HCT116 (cell line): Measurements from ENCODE around the gene ESR2. TPM values are rescaled to one million over a fixed set of nuclear protein-coding genes. Genes with fewer than 3 reads are reported as not detected.
"Not testable (repeated sequence)": the region's sequence is repeated elsewhere in the genome, so short reads cannot be mapped to it uniquely, and the experiment has no call there.

Source experiments
- ATAC-seq: fragments of 200-7000 bp; cut with Tn5 transposase; 2 replicates; pipeline ENCODE4 v1.9.1; 2020; ENCODE audit warnings: mild to moderate bottlenecking, moderate library complexity
- BruUV-seq: library from RNA; stranded (reverse); fragments of 400-500 nt; replicated peaks from 2 replicates; lab custom pipeline; 2021; lab: Mats Ljungman, UMichigan
- CTCF ChIA-PET: fragments of 300-600 bp; sonication (Branson Sonifier 250); formaldehyde crosslinking; loops from one replicate; lab custom pipeline; 2021; ENCODE audit warnings: antibody characterized with exemption; lab: Charles Lee
- POLR2A ChIA-PET: fragments of 300-600, 350-600 bp; sonication (Branson Sonifier 250); formaldehyde crosslinking; loops from one replicate; lab custom pipeline; 2021; ENCODE audit warnings: antibody characterized with exemption; lab: Charles Lee
- RAD21 ChIA-PET, 2 experiments: fragments of 300-600 bp; sonication (Branson Sonifier 250); formaldehyde crosslinking; loops; one replicate each; lab custom pipeline; 2023; ENCODE audit warnings: low total read pairs in 2 of 2; ENCODE audit not compliant: uncharacterized antibody in 2 of 2, unreplicated experiment in 2 of 2, low non-redundant PET in 1 of 2; lab: Charles Lee
- DNase-seq: peaks from one replicate; pipeline ENCODE4 v3.0.0-alpha.2; 2010; ENCODE audit warnings: low read depth, low spot score
- H2AFZ ChIP-seq: fragments of 200-600 bp; shearing (Covaris generic), sonication (generic); 2 replicates; pipeline ENCODE4 v1.6.1; 2017; ENCODE audit warnings: low read depth, mixed run types, mixed read lengths, antibody characterized with exemption, low read length; ENCODE audit not compliant: poor library complexity, severe bottlenecking
- H3K27ac ChIP-seq: 2 replicates; pipeline ENCODE4 v1.5.1; 2012; ENCODE audit warnings: low read depth, low read length
- H3K27me3 ChIP-seq: fragments of 200-600 bp; sonication (generic); 2 replicates; pipeline ENCODE4 v1.6.1; 2016; ENCODE audit warnings: mixed run types, low read length, mixed read lengths; ENCODE audit not compliant: insufficient read depth
- H3K36me3 ChIP-seq, 2 experiments: fragments of 200-500 bp in 1 of 2; fragments of 200-600 bp in 1 of 2; sonication (Bioruptor generic) in 1 of 2; sonication (generic) in 1 of 2; 2 replicates each; pipeline versions ENCODE4 v1.5.1 to v1.6.1; 2014 to 2016; ENCODE audit warnings: low read length in 2 of 2, inconsistent platforms in 1 of 2, mixed read lengths in 1 of 2, mixed run types in 1 of 2; ENCODE audit not compliant: insufficient read depth in 2 of 2, control insufficient read depth in 1 of 2
- H3K4me1 ChIP-seq, 2 experiments: fragments of 200-600 bp in 1 of 2; sonication (generic) in 1 of 2; 2 replicates each; pipeline versions ENCODE4 v1.5.1 to v1.6.1; 2012 to 2017; ENCODE audit warnings: low read length in 2 of 2, inconsistent platforms in 1 of 2, mild to moderate bottlenecking in 1 of 2, mixed read lengths in 1 of 2, mixed run types in 1 of 2, moderate library complexity in 1 of 2; ENCODE audit not compliant: insufficient read depth in 2 of 2, control insufficient read depth in 1 of 2
- H3K4me2 ChIP-seq: fragments of 200-600 bp; sonication (generic); 2 replicates; pipeline ENCODE4 v1.6.1; 2017; ENCODE audit warnings: mixed run types, low read length, mixed read lengths
- H3K4me3 ChIP-seq, 2 experiments: fragments of 200-600 bp in 1 of 2; sonication (generic) in 1 of 2; replicated peaks in 1 of 2; 2 replicates each; pipeline ENCODE4 v1.5.1; 2011 to 2016; ENCODE audit warnings: low read length in 2 of 2, control low read depth in 1 of 2, low read depth in 1 of 2, mild to moderate bottlenecking in 1 of 2, mixed read lengths in 1 of 2, mixed run types in 1 of 2
- H3K79me2 ChIP-seq: fragments of 200-600 bp; sonication (generic); 2 replicates; pipeline ENCODE4 v1.6.1; 2017; ENCODE audit warnings: mild to moderate bottlenecking, mixed run types, low read length, moderate library complexity, mixed read lengths; ENCODE audit not compliant: insufficient read depth
- H3K9ac ChIP-seq: fragments of 200-600 bp; sonication (generic); 2 replicates; pipeline ENCODE4 v1.6.1; 2016; ENCODE audit warnings: low read length, mixed read lengths
- H3K9me2 ChIP-seq: fragments of 200-600 bp; sonication (generic), shearing (Covaris generic); 2 replicates; pipeline ENCODE4 v1.6.1; 2017; ENCODE audit warnings: mixed run types, mild to moderate bottlenecking, moderate library complexity; ENCODE audit not compliant: insufficient read depth
- H3K9me3 ChIP-seq, 2 experiments: fragments of 200-500 bp in 1 of 2; fragments of 200-600 bp in 1 of 2; sonication (Bioruptor generic) in 1 of 2; sonication (generic) in 1 of 2; 2 replicates each; pipeline ENCODE4 v1.6.1; 2014 to 2017; ENCODE audit warnings: low read length in 2 of 2, mixed read lengths in 2 of 2, inconsistent platforms in 1 of 2, low read depth in 1 of 2, mild to moderate bottlenecking in 1 of 2, mixed run types in 1 of 2, moderate library complexity in 1 of 2; ENCODE audit not compliant: control insufficient read depth in 1 of 2, insufficient read depth in 1 of 2
- H4K20me1 ChIP-seq: fragments of 200-600 bp; sonication (generic), shearing (Covaris generic); 2 replicates; pipeline ENCODE4 v1.6.1; 2017; ENCODE audit warnings: mixed run types, mild to moderate bottlenecking, moderate library complexity; ENCODE audit not compliant: insufficient read depth
- CBX3 ChIP-seq: IDR thresholded peaks from 2 replicates; pipeline ENCODE4 v1.6.1; 2012; ENCODE audit warnings: low read depth
- CEBPB ChIP-seq: IDR thresholded peaks from 2 replicates; pipeline ENCODE4 v1.6.1; 2012; ENCODE audit warnings: low read depth
- EGR1 ChIP-seq: IDR thresholded peaks from 2 replicates; pipeline ENCODE4 v1.6.1; 2012; ENCODE audit warnings: low read depth
- EZH2 ChIP-seq: fragments of 200-600 bp; sonication (generic); IDR thresholded peaks from 2 replicates; pipeline ENCODE4 v1.6.1; 2017; ENCODE audit warnings: antibody characterized with exemption, mixed run types
- EZH2phosphoT487 ChIP-seq: fragments of 200-600 bp; IDR thresholded peaks from 2 replicates; pipeline ENCODE4 v1.6.1; 2018; ENCODE audit warnings: antibody characterized with exemption, borderline replicate concordance
- POLR2A ChIP-seq: IDR thresholded peaks from 2 replicates; pipeline ENCODE4 v1.7.0; 2011; ENCODE audit warnings: borderline replicate concordance; ENCODE audit not compliant: insufficient read depth, insufficient read length; ENCODE audit errors: extremely low read depth
- POLR2AphosphoS5 ChIP-seq: IDR thresholded peaks from 2 replicates; pipeline ENCODE4 v1.6.1; 2011; ENCODE audit warnings: mild to moderate bottlenecking, low read depth, low read length, moderate library complexity
- RAD21 ChIP-seq: IDR thresholded peaks from 2 replicates; pipeline ENCODE4 v1.6.1; 2012; ENCODE audit warnings: low read depth, mild to moderate bottlenecking
- SIN3A ChIP-seq: IDR thresholded peaks from 2 replicates; pipeline ENCODE4 v1.6.1; 2012; ENCODE audit warnings: low read depth
- SRF ChIP-seq: IDR thresholded peaks from 2 replicates; pipeline ENCODE4 v1.6.1; 2012; ENCODE audit warnings: low read depth
- YY1 ChIP-seq: IDR thresholded peaks from 2 replicates; pipeline ENCODE4 v1.6.1; 2011; ENCODE audit warnings: low read length, low read depth, moderate library complexity, mild to moderate bottlenecking; ENCODE audit not compliant: insufficient replicate concordance; ENCODE audit errors: extremely low read depth
- ZFX ChIP-seq: fragments of 450-650 bp; IDR thresholded peaks from 2 replicates; pipeline ENCODE4 v1.6.1; 2017
- ZNF274 ChIP-seq: fragments of 200-500 bp; sonication (Bioruptor generic); IDR thresholded peaks from 2 replicates; pipeline ENCODE4 v1.6.1; 2014; ENCODE audit warnings: mild to moderate bottlenecking, low read depth, low read length, inconsistent platforms
- intact Hi-C: fragments of 100-400 bp; cut with micrococcal nuclease; formaldehyde crosslinking; loops from 2 replicates; pipeline ENCODE4 v1.10.0; 2022
- total RNA-seq: library from RNA; stranded (reverse); gene quantifications from one replicate; pipeline ENCODE4 v1.2.1, GENCODE V29; 2021; ENCODE audit not compliant: unreplicated experiment
- TF ChIP-seq, protein P1 (sequence below): IDR thresholded peaks from 2 replicates; pipeline ENCODE4 v1.6.1; 2012
- TF ChIP-seq, protein P2 (sequence below), 3 experiments: fragments of 200-600 bp in 1 of 3; sonication (generic) in 1 of 3; IDR thresholded peaks in 2 of 3; conservative IDR thresholded peaks in 1 of 3; 2 replicates each; pipeline ENCODE4 v1.5.1; 2012 to 2017; ENCODE audit warnings: low read depth in 2 of 3, low read length in 2 of 3, antibody characterized with exemption in 1 of 3, borderline replicate concordance in 1 of 3, control low read depth in 1 of 3, mild to moderate bottlenecking in 1 of 3, mixed read lengths in 1 of 3, mixed run types in 1 of 3, moderate library complexity in 1 of 3; ENCODE audit not compliant: insufficient read depth in 1 of 3
- TF ChIP-seq, protein P3 (sequence below): IDR thresholded peaks from 2 replicates; pipeline ENCODE4 v1.6.1; 2011; ENCODE audit warnings: mild to moderate bottlenecking, low read length, moderate library complexity; ENCODE audit not compliant: insufficient replicate concordance; ENCODE audit errors: extremely low read depth

Gene ESR2
- total RNA-seq, 1 experiment from 2014 or later = 0.32 TPM

DNA sequence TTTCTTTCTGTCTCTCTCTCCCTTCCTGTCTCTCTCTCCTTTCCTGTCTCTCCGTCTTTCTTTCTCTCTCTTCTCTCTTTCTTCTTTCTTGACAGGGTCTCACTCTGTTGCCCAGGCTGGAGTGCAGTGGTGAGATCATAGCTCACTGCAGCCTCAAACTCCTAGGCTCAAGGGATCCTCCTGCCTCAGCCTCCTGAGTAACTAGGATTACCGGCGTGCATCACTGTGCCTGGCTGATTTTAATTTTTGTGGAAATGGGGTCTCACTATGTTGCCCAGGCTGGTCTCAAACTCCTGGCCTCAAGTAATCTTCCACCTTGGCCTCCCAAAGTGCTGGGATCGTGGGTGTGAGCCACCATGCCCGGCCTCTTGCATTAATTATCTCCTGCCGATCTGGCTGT, 83.3 kb downstream of the ESR2 start:
- BruUV-seq, H3K9ac ChIP-seq, H3K27ac ChIP-seq, intact Hi-C loops, POLR2A ChIA-PET, H3K36me3 ChIP-seq, H3K27me3 ChIP-seq, H4K20me1 ChIP-seq, DNase-seq, H3K9me3 ChIP-seq, H3K79me2 ChIP-seq, ATAC-seq, H3K4me1 ChIP-seq, H3K9me2 ChIP-seq, H2AFZ ChIP-seq, H3K4me2 ChIP-seq, CTCF ChIA-PET, H3K4me3 ChIP-seq, RAD21 ChIA-PET: not testable (repeated sequence)

DNA sequence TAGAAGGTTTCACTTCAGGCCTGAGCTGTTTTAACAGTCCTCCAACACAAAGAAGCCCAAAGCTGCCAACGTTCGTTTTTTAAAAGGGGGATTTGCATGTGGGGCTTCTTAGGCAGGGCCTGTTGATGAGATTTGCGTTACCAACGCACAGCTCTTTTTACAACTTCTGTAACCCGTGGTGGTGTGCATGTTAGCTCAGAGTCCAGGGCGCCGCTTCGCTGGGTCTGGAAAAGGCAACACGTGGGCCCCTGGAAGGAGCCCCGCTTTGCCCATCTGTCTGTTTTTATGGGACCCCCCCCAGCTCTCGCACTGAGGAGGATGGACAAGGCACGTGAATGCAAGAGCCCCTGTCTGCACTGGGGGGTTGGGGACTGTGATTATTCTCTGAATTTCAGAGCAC, 84.0 kb downstream of the ESR2 start:
- no peak for ATAC-seq
- no peaks in the 10 kb centered on the region for H3K27me3 ChIP-seq
- ChIA-PET CTCF (no interaction called here), POLR2A (no interaction called here), RAD21 (no interaction called here)
- H3K36me3 ChIP-seq = no peaks in the 10 kb centered on the region; a peak in 1 of 4 replicates
- BruUV-seq = no TSS peak
- TF ChIP-seq RAD21 = no peak
- TF ChIP-seq ZNF274 = no peak
- no peak for TF ChIP-seq CEBPB
- no peak for TF ChIP-seq POLR2AphosphoS5
- TF ChIP-seq, protein P1, sequence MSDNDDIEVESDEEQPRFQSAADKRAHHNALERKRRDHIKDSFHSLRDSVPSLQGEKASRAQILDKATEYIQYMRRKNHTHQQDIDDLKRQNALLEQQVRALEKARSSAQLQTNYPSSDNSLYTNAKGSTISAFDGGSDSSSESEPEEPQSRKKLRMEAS = no peak
- TF ChIP-seq EZH2 = no peak
- no peak for TF ChIP-seq EGR1
- TF ChIP-seq SIN3A = no peak
- TF ChIP-seq SRF = no peak
- no peak for TF ChIP-seq POLR2A
- no peak for TF ChIP-seq EZH2phosphoT487
- TF ChIP-seq ZFX = no peak
- TF ChIP-seq CBX3 = no peak
- no peak for TF ChIP-seq YY1
- TF ChIP-seq, protein P2, sequence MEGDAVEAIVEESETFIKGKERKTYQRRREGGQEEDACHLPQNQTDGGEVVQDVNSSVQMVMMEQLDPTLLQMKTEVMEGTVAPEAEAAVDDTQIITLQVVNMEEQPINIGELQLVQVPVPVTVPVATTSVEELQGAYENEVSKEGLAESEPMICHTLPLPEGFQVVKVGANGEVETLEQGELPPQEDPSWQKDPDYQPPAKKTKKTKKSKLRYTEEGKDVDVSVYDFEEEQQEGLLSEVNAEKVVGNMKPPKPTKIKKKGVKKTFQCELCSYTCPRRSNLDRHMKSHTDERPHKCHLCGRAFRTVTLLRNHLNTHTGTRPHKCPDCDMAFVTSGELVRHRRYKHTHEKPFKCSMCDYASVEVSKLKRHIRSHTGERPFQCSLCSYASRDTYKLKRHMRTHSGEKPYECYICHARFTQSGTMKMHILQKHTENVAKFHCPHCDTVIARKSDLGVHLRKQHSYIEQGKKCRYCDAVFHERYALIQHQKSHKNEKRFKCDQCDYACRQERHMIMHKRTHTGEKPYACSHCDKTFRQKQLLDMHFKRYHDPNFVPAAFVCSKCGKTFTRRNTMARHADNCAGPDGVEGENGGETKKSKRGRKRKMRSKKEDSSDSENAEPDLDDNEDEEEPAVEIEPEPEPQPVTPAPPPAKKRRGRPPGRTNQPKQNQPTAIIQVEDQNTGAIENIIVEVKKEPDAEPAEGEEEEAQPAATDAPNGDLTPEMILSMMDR (IDR thresholded peaks at IDR 0.05 in 2 of 3, conservative IDR thresholded peaks at IDR 0.05 in 1 of 3; ENCODE audit: borderline replicate concordance in 1 of 3, insufficient read depth in 1 of 3, low read depth in 2 of 3, low read length in 2 of 3) = no peak
- TF ChIP-seq, protein P3, sequence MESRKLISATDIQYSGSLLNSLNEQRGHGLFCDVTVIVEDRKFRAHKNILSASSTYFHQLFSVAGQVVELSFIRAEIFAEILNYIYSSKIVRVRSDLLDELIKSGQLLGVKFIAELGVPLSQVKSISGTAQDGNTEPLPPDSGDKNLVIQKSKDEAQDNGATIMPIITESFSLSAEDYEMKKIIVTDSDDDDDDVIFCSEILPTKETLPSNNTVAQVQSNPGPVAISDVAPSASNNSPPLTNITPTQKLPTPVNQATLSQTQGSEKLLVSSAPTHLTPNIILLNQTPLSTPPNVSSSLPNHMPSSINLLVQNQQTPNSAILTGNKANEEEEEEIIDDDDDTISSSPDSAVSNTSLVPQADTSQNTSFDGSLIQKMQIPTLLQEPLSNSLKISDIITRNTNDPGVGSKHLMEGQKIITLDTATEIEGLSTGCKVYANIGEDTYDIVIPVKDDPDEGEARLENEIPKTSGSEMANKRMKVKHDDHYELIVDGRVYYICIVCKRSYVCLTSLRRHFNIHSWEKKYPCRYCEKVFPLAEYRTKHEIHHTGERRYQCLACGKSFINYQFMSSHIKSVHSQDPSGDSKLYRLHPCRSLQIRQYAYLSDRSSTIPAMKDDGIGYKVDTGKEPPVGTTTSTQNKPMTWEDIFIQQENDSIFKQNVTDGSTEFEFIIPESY = no peak
- H4K20me1 ChIP-seq = no peaks in the 10 kb centered on the region
- H3K79me2 ChIP-seq = no peaks in the 10 kb centered on the region
- H3K4me1 ChIP-seq = no peaks in the 10 kb centered on the region
- no peak overlapping the region for H2AFZ ChIP-seq
- no peak overlapping the region for H3K4me2 ChIP-seq
- DNase-seq = no peak
- no peak overlapping the region for H3K9ac ChIP-seq
- no peaks in the 10 kb centered on the region for H3K9me3 ChIP-seq
- intact Hi-C loops = no loop called here
- no peak overlapping the region for H3K4me3 ChIP-seq
- no peaks in the 10 kb centered on the region for H3K9me2 ChIP-seq
- no peak overlapping the region for H3K27ac ChIP-seq
